ENCODE results near the gene IHH.

IHH gene

DNA sequence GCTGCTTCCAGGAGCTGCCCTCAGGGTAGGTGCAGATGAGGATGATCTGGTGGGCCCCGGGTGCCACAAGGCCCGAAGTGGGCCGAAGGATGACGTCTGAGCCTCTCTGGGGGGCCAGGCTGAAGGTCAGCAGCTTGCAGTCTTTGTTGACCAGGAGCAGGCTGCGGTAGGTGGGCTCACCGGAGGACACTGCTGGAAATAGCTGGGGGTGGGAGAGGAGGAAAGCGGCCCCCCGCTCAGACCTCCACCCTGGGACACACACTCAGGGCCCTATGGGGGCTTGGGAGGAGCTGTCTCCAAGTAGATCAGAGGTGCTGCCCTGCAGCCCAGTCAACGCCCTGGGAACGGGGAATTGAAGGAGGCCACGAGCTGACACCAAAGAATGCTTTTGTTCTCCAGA, 36.7 kb downstream of the IHH start:
- H3K4me3 ChIP-seq (ENCODE audit: insufficient read depth, low read length, poor library complexity, severe bottlenecking), result no peak overlapping the region
- H2AFZ ChIP-seq (ENCODE audit: low read depth, low read length, severe bottlenecking), result no peak overlapping the region

DNA sequence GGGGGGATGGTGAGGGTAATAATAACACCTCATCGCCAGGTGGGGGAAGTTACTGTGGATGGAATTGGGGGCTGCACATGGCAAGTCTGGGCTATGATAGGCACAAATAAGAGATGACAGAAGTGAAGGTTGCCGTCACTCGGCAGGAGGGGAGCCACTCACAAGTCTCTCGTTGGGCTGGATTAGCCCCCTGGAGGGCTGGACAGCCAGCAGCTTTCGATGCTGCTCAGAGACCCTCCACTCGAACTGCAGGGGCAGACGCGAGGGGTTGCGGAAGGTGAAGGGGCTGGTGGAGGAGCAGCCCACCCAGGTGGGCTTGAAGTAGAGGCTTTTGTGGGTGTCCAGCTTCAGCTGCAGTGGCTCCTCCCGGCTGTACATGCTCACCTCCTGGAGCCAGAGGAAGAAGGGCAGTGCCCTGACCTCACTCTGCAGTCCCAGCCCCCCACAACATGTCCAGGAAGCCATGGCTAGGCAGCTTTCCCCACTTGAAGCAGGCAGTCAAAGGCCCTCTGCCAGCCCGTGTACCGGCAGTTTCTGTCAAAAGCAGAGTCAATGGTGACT, 37.6 kb downstream of the IHH start:
- TF ChIP-seq EZH2phosphoT487 (conservative IDR thresholded peaks at IDR 0.05; ENCODE audit: low read length), result no peak
- TF ChIP-seq, protein P1, sequence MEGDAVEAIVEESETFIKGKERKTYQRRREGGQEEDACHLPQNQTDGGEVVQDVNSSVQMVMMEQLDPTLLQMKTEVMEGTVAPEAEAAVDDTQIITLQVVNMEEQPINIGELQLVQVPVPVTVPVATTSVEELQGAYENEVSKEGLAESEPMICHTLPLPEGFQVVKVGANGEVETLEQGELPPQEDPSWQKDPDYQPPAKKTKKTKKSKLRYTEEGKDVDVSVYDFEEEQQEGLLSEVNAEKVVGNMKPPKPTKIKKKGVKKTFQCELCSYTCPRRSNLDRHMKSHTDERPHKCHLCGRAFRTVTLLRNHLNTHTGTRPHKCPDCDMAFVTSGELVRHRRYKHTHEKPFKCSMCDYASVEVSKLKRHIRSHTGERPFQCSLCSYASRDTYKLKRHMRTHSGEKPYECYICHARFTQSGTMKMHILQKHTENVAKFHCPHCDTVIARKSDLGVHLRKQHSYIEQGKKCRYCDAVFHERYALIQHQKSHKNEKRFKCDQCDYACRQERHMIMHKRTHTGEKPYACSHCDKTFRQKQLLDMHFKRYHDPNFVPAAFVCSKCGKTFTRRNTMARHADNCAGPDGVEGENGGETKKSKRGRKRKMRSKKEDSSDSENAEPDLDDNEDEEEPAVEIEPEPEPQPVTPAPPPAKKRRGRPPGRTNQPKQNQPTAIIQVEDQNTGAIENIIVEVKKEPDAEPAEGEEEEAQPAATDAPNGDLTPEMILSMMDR (IDR thresholded peaks at IDR 0.05; ENCODE audit: insufficient read depth, low read length, poor library complexity, severe bottlenecking), result no peak
- Histone ChIP-seq H4K20me1 (ENCODE audit: low read depth, low read length) (no peaks in the 10 kb centered on the region), H3K9ac (ENCODE audit: low read length) (no peak overlapping the region), H3K27me3 (ENCODE audit: low read length) (no peaks in the 10 kb centered on the region), H3K4me2 (ENCODE audit: low read depth, low read length, poor library complexity, severe bottlenecking) (no peak overlapping the region), H3K79me2 (ENCODE audit: insufficient read depth, low read length) (no peaks in the 10 kb centered on the region), H3K4me3 (ENCODE audit: insufficient read depth, low read length, poor library complexity, severe bottlenecking) (no peak overlapping the region), H3K9me3 (ENCODE audit: insufficient read depth, low read length) (no peaks in the 10 kb centered on the region), H3K27ac (ENCODE audit: low read depth, low read length) (no peak overlapping the region), H2AFZ (ENCODE audit: low read depth, low read length, severe bottlenecking) (no peak overlapping the region), H3K9me2 (replicated peaks; ENCODE audit: insufficient read depth, low read length) (no peaks in the 10 kb centered on the region), H3F3A (ENCODE audit: insufficient read depth) (no peaks in the 10 kb centered on the region), H3K36me3 (ENCODE audit: low read length) (no peaks in the 10 kb centered on the region)

More for the DNA sequence above, 36.7 kb downstream of the IHH start:
- no peaks in the 10 kb centered on the region for H3K36me3 ChIP-seq (ENCODE audit: low read length)
- no peaks in the 10 kb centered on the region for H3K79me2 ChIP-seq (ENCODE audit: insufficient read depth, low read length)
- TF ChIP-seq EZH2phosphoT487 (conservative IDR thresholded peaks at IDR 0.05; ENCODE audit: low read length), result no peak
- H3K4me2 ChIP-seq (ENCODE audit: low read depth, low read length, poor library complexity, severe bottlenecking), result no peak overlapping the region
- H3K9me3 ChIP-seq (ENCODE audit: insufficient read depth, low read length), result no peaks in the 10 kb centered on the region
- no peak overlapping the region for H3K27ac ChIP-seq (ENCODE audit: low read depth, low read length)
- no peaks in the 10 kb centered on the region for H3K27me3 ChIP-seq (ENCODE audit: low read length)
- no peaks in the 10 kb centered on the region for H3F3A ChIP-seq (ENCODE audit: insufficient read depth)
- no peaks in the 10 kb centered on the region for H4K20me1 ChIP-seq (ENCODE audit: low read depth, low read length)
- no peak overlapping the region for H3K9ac ChIP-seq (ENCODE audit: low read length)
- no peaks in the 10 kb centered on the region for H3K9me2 ChIP-seq (replicated peaks; ENCODE audit: insufficient read depth, low read length)

DNA sequence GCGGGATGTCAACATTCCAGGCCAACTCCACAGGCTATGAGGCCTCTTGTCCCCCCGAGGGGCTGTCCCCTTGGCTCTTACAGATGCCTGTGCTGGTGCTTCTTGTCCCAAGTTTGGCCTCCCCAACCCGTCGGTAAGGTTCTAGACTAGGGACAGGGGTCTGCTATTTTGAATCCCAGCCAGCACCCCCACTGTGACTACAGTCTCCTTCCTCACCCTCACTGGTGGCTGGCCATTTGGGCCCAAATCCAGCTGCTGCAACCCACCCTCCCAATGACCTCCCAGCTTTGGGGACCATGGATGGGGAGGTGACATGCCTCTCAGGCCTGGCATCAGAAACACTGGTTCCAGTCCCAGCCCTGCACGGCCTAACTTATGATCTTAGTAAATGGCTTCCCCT, 38.1 kb downstream of the IHH start:
- Histone ChIP-seq H3K9me2 (replicated peaks; ENCODE audit: insufficient read depth, low read length) (no peaks in the 10 kb centered on the region), H3K79me2 (ENCODE audit: insufficient read depth, low read length) (no peaks in the 10 kb centered on the region)

DNA sequence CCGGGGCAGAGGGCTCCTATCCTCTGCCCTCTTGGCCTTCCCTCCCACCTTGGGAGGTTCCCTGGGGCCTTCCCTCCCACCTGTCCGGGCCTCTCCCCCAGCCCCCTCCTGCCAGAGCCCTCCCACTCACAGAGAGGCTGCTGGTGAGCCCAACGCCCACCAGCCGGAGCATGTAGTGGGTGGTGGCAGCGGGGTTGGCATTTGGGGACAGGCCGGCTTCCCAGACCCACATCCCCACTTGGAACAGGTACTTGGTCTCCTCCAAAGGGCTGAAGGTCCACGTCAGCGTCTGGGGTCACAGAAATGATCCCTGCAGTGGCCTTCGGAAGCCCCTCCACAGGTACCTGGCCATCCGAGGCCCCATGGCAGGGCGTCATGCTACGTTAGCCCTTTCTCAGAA, 38.7 kb downstream of the IHH start:
- Histone ChIP-seq H3K79me2 (ENCODE audit: insufficient read depth, low read length) (no peaks in the 10 kb centered on the region), H3F3A (ENCODE audit: insufficient read depth) (no peaks in the 10 kb centered on the region), H3K9me3 (ENCODE audit: insufficient read depth, low read length) (no peaks in the 10 kb centered on the region), H3K27me3 (ENCODE audit: low read length) (no peaks in the 10 kb centered on the region), H3K9ac (ENCODE audit: low read length) (no peak overlapping the region), H3K27ac (ENCODE audit: low read depth, low read length) (no peak overlapping the region), H3K4me2 (ENCODE audit: low read depth, low read length, poor library complexity, severe bottlenecking) (no peak overlapping the region), H3K9me2 (replicated peaks; ENCODE audit: insufficient read depth, low read length) (no peaks in the 10 kb centered on the region), H4K20me1 (ENCODE audit: low read depth, low read length) (no peaks in the 10 kb centered on the region), H3K4me3 (ENCODE audit: insufficient read depth, low read length, poor library complexity, severe bottlenecking) (no peak overlapping the region), H3K36me3 (ENCODE audit: low read length) (no peaks in the 10 kb centered on the region), H2AFZ (ENCODE audit: low read depth, low read length, severe bottlenecking) (no peak overlapping the region)
- TF ChIP-seq, protein P1 (IDR thresholded peaks at IDR 0.05; ENCODE audit: insufficient read depth, low read length, poor library complexity, severe bottlenecking), result no peak
- no peak for TF ChIP-seq EZH2phosphoT487 (conservative IDR thresholded peaks at IDR 0.05; ENCODE audit: low read length)

More for the DNA sequence above, 38.1 kb downstream of the IHH start:
- H4K20me1 ChIP-seq (ENCODE audit: low read depth, low read length), result no peaks in the 10 kb centered on the region
- H3F3A ChIP-seq (ENCODE audit: insufficient read depth), result no peaks in the 10 kb centered on the region
- H2AFZ ChIP-seq (ENCODE audit: low read depth, low read length, severe bottlenecking), result no peak overlapping the region
- no peak overlapping the region for H3K9ac ChIP-seq (ENCODE audit: low read length)
- no peaks in the 10 kb centered on the region for H3K27me3 ChIP-seq (ENCODE audit: low read length)
- no peaks in the 10 kb centered on the region for H3K36me3 ChIP-seq (ENCODE audit: low read length)
- no peaks in the 10 kb centered on the region for H3K9me3 ChIP-seq (ENCODE audit: insufficient read depth, low read length)
- H3K4me3 ChIP-seq (ENCODE audit: insufficient read depth, low read length, poor library complexity, severe bottlenecking), result no peak overlapping the region
- no peak for TF ChIP-seq EZH2phosphoT487 (conservative IDR thresholded peaks at IDR 0.05; ENCODE audit: low read length)
- TF ChIP-seq, protein P1 (IDR thresholded peaks at IDR 0.05; ENCODE audit: insufficient read depth, low read length, poor library complexity, severe bottlenecking), result no peak
- H3K4me2 ChIP-seq (ENCODE audit: low read depth, low read length, poor library complexity, severe bottlenecking), result no peak overlapping the region
- H3K27ac ChIP-seq (ENCODE audit: low read depth, low read length), result no peak overlapping the region
